Measurements from ENCODE around the gene BMP2K.

The BMP2K gene

GRCh38 chr4:78923464-78924312 is 147.5 kb downstream of the BMP2K start:
- H3K4me3 ChIP-seq (ENCODE audit: low read length) = no peak overlapping the region
- DNase-seq (ENCODE audit: low read depth) = no peak
- no peak for TF ChIP-seq CTCF (IDR thresholded peaks at IDR 0.05; ENCODE audit: insufficient read depth, low read depth, low read length, missing control alignments)

GRCh38 chr4:78926826-78927225 is 150.7 kb downstream of the BMP2K start:
- DNase-seq (ENCODE audit: low read depth) = no peak
- no peak for TF ChIP-seq CTCF (IDR thresholded peaks at IDR 0.05; ENCODE audit: insufficient read depth, low read depth, low read length, missing control alignments)
- H3K4me3 ChIP-seq (ENCODE audit: low read length) = no peak overlapping the region

DNA sequence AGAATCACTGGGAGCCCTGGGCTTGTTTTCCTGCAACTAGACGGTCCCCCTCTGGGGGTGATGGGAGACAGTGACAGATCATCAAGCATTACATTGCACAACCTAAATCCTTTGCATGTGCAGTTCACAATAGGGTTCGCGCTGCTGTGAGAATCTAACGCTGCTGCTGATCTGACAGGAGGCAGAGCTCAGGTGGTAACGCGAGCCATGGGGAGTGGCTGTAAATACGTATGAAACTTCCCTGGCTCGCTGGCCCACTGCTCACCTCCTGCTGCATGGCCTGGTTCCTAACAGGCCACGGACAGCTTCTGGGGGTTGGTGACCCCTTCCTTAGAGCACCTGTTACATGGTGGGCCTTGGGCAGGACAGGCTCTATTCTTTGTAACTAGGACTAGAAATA is 152.7 kb downstream of the BMP2K start:
- DNase-seq (ENCODE audit: low read depth) = no peak
- no peak overlapping the region for H3K4me3 ChIP-seq (ENCODE audit: low read length)
- TF ChIP-seq CTCF (IDR thresholded peaks at IDR 0.05; ENCODE audit: insufficient read depth, low read depth, low read length, missing control alignments) = no peak

- TF ChIP-seq CTCF (IDR thresholded peaks at IDR 0.05; ENCODE audit: insufficient read depth, low read depth, low read length, missing control alignments) = no peak
- H3K4me3 ChIP-seq (ENCODE audit: low read length) = no peak overlapping the region
- no peak for DNase-seq (ENCODE audit: low read depth)
These were observed 154.0 kb downstream of the BMP2K start for GRCh38 chr4:78930016-78930629.

DNA sequence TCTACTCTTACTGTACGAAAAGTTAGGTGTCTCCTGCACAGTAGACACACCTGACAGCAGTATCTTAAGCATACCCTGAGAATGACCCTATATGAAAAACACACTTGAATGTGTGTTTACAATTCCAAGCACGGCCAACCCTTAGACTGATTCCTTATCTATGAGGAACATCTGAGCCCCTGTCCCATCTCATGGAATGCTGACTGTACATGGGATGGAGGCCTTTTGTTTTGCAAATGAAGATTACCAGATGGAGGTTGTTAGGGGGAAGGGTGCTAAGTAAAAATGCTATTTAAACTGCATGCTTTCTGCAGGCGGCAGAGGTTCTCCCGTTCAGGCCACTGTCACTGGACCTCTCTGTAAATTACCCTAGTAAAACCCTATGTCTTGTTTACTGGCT is 160.8 kb downstream of the BMP2K start:
- DNase-seq (ENCODE audit: low read depth) = no peak
- no peak overlapping the region for H3K4me3 ChIP-seq (ENCODE audit: low read length)
- no peak for TF ChIP-seq CTCF (IDR thresholded peaks at IDR 0.05; ENCODE audit: insufficient read depth, low read depth, low read length, missing control alignments)

- TF ChIP-seq CTCF (IDR thresholded peaks at IDR 0.05; ENCODE audit: insufficient read depth, low read depth, low read length, missing control alignments) = no peak
- DNase-seq (ENCODE audit: low read depth) = peak; percentile 22
- H3K4me3 ChIP-seq (ENCODE audit: low read length) = no peak overlapping the region
These were observed 161.7 kb downstream of the BMP2K start for GRCh38 chr4:78937837-78938236.
